GM21737 (cell line): ENCODE measurements around the gene TSR3.
"Not testable (repeated sequence)": the region's sequence is repeated elsewhere in the genome, so short reads cannot be mapped to it uniquely, and the experiment has no call there.

Experiments used
- ATAC-seq: cut with Tn5 transposase; IDR thresholded peaks from one replicate; pipeline ENCODE4 v1.9.1; 2021; ENCODE audit warnings: mild to moderate bottlenecking, moderate library complexity; ENCODE audit not compliant: unreplicated experiment

The TSR3 gene

GRCh38 chr16:1340730-1341494 is 10.8 kb downstream of the TSR3 start:
- no peak for ATAC-seq

- no peak for ATAC-seq
These were observed 12.6 kb downstream of the TSR3 start for GRCh38 chr16:1338855-1339675.

- no peak for ATAC-seq
These were observed 13.5 kb downstream of the TSR3 start for GRCh38 chr16:1338119-1338730.

GRCh38 chr16:1337486-1337885 is 14.2 kb downstream of the TSR3 start:
- no peak for ATAC-seq

- no peak for ATAC-seq
These were observed 15.1 kb downstream of the TSR3 start for GRCh38 chr16:1336619-1337018.

DNA sequence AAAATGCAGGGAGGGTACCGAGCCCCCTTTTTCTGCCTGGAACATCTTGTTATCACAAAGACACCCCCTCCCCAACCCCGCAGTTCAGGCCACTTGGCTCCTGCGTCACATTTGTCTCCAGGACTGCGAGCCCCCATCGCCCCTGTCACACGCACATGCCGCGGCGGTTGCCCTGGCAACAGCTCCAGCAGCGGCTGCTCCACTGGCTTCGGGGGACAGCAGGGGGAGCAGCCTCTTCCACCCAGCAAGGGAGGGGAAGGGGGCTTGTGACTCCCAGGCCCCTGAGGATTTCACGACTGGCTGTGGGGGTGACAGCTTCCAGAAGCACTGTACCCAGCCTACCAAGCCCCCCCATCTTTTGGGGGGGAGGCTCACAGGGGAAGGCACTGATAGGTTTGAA is 15.7 kb downstream of the TSR3 start:
- ATAC-seq: no peak

DNA sequence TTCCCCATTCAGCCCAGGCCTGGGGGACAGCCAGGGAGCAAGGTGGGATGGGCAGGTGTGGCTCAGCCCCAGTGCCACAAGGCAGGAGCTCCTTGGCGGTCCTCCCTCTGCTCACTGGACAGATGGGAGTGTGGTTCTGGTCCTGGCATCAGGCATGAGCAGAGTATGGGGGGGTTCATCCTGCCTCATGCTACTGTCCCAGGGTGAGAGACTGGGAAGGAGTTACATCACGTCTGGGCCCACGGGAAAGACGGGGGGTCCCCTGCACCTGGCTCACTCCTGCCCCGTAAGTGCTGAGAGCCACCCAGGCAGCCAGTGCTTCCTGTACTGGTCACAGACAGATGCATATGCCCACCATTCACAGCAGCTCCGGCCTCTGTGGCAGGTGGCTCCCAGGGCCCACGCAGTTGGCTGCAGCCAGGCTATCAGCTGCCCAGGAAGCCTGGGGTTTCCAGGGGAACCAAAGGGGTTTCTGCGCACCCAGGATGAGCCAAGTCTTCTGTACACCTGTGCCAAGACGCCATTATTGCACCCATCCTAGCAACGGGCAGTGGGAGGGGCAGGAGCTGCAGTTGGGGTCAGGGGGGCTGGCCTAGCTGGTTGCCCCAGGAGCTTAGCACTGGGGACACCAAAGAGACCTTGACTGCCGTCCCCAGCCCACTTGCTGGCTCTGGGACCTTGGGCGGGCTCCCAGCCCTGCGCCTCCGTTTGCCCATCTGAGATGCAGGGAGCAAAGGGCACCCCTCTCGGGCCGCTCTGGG is 16.3 kb downstream of the TSR3 start:
- no peak for ATAC-seq

DNA sequence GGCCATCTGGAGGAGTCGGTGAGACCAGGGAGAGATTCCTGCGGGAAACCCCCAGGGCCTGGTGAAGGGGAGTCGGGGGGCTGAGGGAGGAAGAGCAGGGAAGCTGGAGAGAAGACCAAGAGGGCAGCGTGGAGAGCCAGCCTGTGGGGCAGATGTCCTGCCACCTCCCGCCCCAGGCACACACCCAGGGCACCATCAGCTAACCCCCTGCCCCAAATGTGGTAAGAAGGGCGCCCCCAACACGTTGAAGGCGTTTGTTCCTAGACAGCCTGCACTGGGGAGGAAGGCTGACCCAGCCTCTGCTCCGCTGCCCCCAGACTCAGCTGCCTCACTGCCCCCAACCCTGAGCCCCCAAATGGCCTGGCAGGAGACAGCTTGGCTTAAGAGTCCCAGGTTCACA is 16.9 kb downstream of the TSR3 start:
- ATAC-seq: no peak

DNA sequence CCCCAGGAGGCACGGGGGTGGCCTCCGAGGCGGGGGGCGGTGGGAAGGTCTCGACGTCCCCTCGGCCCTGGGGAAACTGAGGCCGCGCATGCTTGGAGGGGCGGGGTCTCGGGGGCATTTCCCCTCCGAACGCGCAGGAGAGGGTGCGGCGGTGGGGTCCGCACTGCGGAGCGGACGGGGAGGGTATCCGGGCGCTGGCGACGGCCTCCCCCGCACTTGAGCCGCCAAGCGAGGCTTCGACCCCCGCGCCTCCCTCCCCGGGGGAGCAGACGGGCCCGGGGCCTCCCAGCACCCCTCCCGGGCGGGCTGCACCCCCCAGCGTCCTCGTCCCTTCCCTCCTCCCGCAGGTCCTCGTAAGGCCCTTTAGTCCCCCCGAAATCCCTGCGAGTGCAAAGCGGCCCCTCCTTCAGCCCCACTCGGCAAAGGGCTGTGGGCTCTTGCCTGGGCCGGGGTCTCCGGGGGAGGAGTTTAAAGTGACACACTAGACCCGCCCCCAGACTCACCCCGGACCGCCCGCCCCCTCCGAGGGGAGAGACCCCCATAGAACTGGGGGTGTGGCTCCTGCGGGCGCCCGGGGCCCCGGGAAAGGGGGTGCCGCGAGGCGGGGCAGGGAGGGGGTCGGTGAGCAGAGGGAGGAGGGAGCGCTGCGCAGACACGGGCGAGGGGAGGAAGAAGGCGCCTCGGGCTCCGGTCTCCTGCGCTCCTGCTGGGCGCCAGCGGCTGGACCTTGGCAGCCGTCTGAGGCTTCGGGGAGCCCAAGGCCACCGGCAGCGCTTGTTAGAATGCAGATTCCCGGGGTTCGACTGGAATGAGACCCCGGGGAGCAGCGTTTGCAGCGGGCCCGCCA is 17.6 kb downstream of the TSR3 start:
- no peak for ATAC-seq

DNA sequence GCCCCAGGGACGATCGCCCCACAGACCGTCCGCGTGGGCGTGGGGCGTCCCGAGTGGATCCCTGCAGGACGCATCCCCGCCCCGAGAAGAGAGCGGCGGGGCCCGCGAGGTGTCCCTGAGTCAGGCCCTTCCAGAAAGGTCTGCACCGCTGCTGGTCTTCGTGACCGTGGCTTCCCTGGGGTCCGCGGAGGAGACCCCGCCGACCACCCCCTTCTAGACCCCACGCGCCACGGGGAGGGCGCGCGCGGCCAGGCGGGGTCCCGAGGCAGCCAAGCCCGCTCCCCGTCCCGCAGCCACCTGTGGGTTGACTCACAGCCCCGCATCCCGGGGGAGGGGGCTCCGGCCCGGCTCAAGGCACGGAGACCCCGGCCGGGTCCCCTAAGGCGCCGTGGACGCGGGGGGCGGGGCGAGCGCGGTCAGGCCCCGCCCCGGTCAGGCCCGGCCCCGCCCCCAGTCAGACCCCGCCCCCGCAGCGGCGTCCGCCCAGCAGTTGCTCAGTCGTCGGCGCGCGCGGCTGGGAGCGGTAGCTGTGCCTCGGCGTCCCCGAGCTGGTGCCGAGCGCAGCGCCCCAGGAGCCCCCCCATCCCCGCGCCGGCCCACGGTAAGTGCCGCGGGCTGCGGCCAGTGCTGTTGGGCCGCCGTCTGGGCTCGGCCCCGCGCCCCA is 18.4 kb downstream of the TSR3 start, which contains the start of gene BAIAP3:
Gene BAIAP3, plus strand, starts transcription at position 497 of the 664 bp plus-strand sequence. CDS start 4,905 bp downstream, outside the sequence.
- ATAC-seq: no peak

DNA sequence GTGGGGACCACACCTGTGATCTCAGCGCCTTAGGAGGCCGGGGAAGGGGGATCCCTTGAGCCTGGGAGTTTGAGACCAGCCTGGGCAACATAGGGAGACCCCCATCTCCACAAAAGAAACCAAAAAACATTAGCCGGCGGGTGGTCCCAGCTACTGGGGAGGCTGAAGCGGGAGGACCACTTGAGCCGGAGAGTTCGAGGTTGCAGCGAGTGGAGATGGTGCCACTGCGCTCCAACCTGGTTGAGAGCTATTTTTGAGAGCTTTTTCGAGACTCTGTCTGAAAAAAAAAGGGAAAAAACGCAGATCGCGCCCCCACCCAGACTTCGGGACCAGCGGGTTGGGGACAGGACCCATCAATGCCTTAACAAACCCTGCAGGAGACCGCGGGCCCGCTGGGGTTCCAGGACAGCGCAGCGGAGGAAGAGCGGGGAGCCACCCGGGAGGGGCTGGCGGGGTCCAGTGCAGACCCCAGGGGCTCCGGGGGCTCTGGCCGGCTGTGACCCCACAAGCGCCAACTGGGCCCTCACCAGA is 19.0 kb downstream of the TSR3 start:
- no peak for ATAC-seq

DNA sequence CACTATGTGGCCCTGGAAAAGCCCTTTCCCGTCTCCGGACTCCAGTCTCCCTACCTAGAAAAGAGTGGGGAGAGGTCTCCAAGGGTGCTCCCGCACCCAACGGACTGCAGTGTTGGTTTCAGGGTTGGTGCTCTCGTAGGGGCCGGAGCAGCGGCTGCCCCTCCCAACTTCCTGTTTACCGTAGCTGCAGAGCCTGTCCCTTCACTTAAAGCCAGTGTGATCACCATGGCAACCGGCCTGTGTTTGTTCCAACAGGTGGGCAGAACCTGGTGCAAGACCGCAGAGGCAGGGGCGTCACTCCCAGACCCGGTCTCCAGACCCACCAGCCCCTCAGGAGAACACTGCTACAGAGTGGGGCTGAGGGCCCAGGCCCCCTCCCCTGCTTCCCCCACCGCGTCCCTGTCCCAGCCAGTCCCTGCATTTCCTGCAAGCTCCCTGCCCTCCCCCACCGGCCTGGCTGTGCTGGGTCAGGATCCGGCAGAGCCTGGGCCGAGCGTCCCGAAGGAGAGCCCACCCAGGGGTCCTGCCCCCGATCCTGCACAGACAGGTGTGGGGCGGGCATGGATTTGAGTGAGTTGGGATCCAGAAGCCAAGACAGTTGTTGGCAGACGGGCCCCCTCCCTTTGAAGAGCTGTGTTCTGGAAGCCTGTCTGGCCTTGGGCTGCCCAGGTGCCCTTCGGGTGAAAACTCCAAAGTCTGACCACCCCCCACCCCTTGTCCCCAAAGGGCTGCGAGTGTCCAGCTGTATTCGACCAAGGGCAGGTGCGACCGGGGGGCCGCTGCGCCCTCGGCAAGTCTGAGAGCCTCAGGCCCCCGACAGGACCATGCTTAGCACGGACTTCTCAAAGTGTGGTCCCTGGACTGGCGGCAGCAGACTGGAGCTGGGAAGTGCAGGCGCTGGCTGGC is 19.7 kb downstream of the TSR3 start:
- ATAC-seq: no peak

DNA sequence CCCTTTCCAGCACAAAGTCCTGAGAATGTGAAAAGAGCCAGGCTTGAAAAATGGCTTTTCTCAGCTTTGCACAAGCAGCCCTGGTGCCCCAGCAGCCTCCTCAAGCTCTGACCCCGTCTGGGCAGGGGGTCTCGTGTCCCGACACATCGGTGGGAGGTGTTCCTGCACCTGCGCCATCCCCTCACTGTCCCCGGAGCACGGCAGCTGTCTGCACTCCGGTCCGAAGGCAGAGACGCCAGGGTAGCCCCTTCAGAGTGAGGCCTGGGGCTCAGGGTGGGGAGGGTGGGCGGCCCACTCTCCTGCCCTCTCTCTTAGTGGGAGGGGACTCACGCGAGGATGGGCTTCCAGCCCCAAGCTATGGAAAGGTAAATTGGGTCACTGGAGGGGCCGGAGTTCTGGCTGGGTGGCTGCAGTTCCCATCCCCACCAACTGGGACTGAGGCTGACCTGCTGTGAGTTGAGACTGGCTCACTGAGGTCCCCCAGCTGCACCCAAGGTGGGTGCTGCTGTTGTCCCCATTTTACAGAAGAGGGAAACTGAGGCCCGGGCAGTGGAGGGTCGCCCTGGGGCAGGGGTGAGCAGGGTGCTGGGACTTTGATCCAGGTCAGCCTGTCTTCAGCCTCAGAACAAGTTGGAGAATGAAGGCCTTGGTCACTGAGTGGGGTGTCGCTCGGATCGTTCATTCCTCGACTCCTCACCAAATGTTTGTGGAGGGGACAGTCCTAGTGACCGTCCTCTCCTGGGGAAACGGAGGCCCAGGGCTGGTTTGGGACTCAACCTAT is 20.6 kb downstream of the TSR3 start:
- ATAC-seq: no peak

GRCh38 chr16:1330260-1330914 is 21.3 kb downstream of the TSR3 start:
- ATAC-seq: no peak

DNA sequence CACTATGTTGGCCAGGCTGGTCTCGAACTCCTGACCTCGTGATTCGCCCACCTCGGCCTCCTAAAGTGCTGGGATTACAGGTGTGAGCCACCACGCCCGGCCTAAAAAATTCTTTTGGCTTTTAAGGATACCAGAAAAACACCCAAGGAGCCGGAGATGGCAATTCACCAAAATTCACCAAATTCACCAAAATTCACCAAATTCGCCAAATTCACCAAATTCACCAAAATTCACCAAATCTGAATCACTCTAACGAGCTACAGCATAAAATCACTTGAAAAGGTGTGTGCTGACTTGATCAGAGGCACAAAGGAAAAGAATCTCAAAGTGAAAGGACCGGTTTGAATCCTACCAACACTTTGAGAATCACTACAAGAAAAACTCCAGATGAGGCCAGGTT is 22.7 kb downstream of the TSR3 start:
- not testable (repeated sequence) for ATAC-seq

- not testable (repeated sequence) for ATAC-seq
These were observed 23.5 kb downstream of the TSR3 start for GRCh38 chr16:1328136-1328535.

DNA sequence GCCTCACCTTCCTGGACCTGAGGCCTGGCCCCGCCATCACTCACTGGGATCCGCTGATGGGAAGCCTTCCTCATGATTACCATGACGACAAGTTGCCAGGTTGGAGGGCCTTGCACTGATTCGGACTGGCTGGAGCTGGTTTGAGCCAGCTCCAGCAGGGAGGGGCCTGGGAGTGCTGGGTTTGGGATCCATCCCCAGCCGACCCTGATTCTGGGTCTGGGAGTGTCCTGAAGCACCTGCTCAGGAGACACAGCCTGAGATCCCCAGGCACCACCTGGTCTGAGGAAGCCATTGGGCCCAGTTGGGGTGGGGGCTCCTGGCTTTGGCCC is 24.1 kb downstream of the TSR3 start:
- no peak for ATAC-seq
